Cardiac septum (tissue), 1 donor: Measurements from ENCODE around the gene GIMAP5. TPM values are rescaled to one million over a fixed set of nuclear protein-coding genes. Genes with fewer than 3 reads are reported as not detected.

ENCODE experiments used
- DNase-seq: peaks from one replicate; pipeline ENCODE4 v3.0.0-alpha.2; 2020; ENCODE audit warnings: low spot score
- intact Hi-C: fragments of 100-400 bp; cut with DNase I; formaldehyde crosslinking; loops from one replicate; pipeline ENCODE4 v1.14.0; 2022
- total RNA-seq: library from RNA; stranded (reverse); fragmentation: NEBNext Ultra II Directional; extraction: Animal tissue kit (Norgen Biotek cat#: 25700); gene quantifications from one replicate; pipeline ENCODE4 v1.2.1, GENCODE V29; 2021
- donor health status: DM: no; HTN: no; CAD: no.

The GIMAP5 gene
- total RNA-seq, 1 donor from 2014 or later: 6.6 TPM

GRCh38 chr7:150790416-150791075 lies 53.3 kb downstream of the GIMAP5 start:
- intact Hi-C loops: loop anchor here (5.0 kb wide), 1 partner anchor 37 kb away; no protein-coding TSS in a partner anchor
- DNase-seq: no peak

- intact Hi-C loops: loop anchor here (5.0 kb wide), 1 partner anchor 36 kb away; no protein-coding TSS in a partner anchor
Observed at GRCh38 chr7:150791304-150791703, 54.1 kb downstream of the GIMAP5 start.

DNA sequence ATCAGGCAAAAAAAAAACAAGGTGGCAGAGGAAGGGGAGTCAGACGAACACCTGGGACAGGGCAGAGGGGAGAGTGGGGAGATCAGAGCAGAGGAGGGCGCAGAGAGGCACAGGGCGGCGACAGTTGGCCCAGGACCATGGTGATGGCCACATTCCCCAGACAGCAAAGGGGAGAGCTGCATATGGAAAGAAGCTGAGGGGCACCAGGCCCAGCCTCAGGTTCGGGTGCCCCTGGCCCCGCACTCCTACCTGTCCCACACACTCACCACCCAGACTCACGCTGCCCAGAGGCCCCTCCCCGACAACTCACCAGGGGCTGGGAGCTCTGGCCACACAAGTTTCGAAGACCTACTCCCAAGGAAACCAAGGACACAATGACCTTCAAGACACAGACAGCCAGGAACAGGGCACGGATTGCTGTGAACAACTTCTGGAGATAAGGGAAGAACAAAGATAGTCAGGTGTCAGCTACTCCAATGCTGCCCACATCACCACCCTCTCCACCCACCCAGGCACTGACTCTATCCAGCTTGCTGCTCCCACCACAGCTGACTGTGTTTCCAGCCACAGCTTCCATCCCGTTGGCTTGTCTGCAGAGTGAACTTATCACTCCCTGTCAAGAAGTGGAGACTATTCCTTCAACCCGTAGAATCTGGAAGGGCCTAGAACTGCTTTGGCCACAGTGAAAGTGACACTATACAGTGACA lies 54.7 kb downstream of the GIMAP5 start:
- intact Hi-C loops: loop anchor here (5.0 kb wide), 1 partner anchor 35 kb away; no protein-coding TSS in a partner anchor

More at GRCh38 chr7:150791304-150791703, 54.1 kb downstream of the GIMAP5 start:
- DNase-seq: no peak

More for the DNA sequence above, 54.7 kb downstream of the GIMAP5 start:
- DNase-seq: no peak

Other genes with a start within 250 kb of the GIMAP5 start
- 13.0 TPM for gene GIMAP7, start 222.5 kb upstream of the GIMAP5 start, total RNA-seq
- gene GIMAP4, start 170.0 kb upstream of the GIMAP5 start, total RNA-seq: 18.2 TPM
- gene GIMAP6, start 105.0 kb upstream of the GIMAP5 start, total RNA-seq: 16.6 TPM
- gene GIMAP2, start 51.7 kb upstream of the GIMAP5 start, total RNA-seq: 3.1 TPM
- gene GIMAP1, start 20.8 kb upstream of the GIMAP5 start, total RNA-seq: 3.5 TPM
- 44.9 TPM for gene TMEM176B, start 62.9 kb downstream of the GIMAP5 start, total RNA-seq
- 26.1 TPM for gene TMEM176A, start 63.4 kb downstream of the GIMAP5 start, total RNA-seq
- 0.43 TPM for gene AOC1, start 115.1 kb downstream of the GIMAP5 start, total RNA-seq
- gene KCNH2, start 240.9 kb downstream of the GIMAP5 start, total RNA-seq: 61.9 TPM